AG10803 (cell line): ENCODE results near the gene CBARP.

Experiments used
- DNase-seq: peaks from one replicate; pipeline ENCODE4 v3.0.0; 2010; ENCODE audit warnings: low read depth
- H3K4me3 ChIP-seq: 2 replicates; pipeline ENCODE4 v1.5.1; 2011; ENCODE audit warnings: mild to moderate bottlenecking, low read length, control low read depth
- CTCF ChIP-seq: conservative IDR thresholded peaks from 2 replicates; pipeline ENCODE4 v1.5.1; 2011; ENCODE audit warnings: mild to moderate bottlenecking, low read length, control low read depth, inconsistent platforms

Gene CBARP

GRCh38 chr19:1219786-1220476 lies 17.9 kb downstream of the CBARP start:
- no peak for DNase-seq
- no peak overlapping the region for H3K4me3 ChIP-seq
- TF ChIP-seq CTCF = no peak

- no peak for DNase-seq
- H3K4me3 ChIP-seq = no peak overlapping the region
- TF ChIP-seq CTCF = no peak
Observed at GRCh38 chr19:1218751-1219567, 18.8 kb downstream of the CBARP start.

- no peak for TF ChIP-seq CTCF
- no peak for DNase-seq
- H3K4me3 ChIP-seq = no peak overlapping the region
Observed at GRCh38 chr19:1217366-1217765, 20.4 kb downstream of the CBARP start.

DNA sequence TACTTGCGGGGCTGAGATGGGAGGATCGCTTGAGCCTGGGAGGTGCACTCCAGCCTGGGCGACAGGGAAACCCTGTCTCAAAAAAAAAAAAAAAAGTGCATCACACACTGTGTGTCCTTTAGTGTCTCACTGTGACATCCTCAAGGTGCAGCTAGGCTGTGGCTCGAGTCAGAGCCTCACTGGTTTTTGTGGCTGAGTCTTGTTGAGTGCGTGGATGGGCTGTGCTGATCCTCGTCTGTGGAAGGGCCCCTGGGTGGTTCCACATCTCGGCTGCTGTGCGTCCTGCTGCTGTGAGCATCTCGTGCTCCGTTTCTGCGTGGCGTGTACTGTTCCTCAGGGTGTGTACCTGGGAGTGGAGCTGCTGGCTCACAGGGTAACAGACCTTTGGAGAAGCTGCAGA lies 21.0 kb downstream of the CBARP start:
- H3K4me3 ChIP-seq = no peak overlapping the region
- no peak for DNase-seq
- no peak for TF ChIP-seq CTCF

- no peak for DNase-seq
- TF ChIP-seq CTCF = no peak
- no peak overlapping the region for H3K4me3 ChIP-seq
Observed at GRCh38 chr19:1214862-1215731, 22.7 kb downstream of the CBARP start.

GRCh38 chr19:1214299-1214861 lies 23.4 kb downstream of the CBARP start:
- no peak for DNase-seq
- no peak for TF ChIP-seq CTCF
- H3K4me3 ChIP-seq = no peak overlapping the region
